PFSK-1 (cell line): Measurements from ENCODE around the gene OGA.

Experiments used
- FOXP2 ChIP-seq: optimal IDR thresholded peaks from 2 replicates; pipeline ENCODE3; 2011; ENCODE audit warnings: borderline replicate concordance, control low read depth, inconsistent platforms; ENCODE audit not compliant: insufficient read depth; ENCODE audit errors: extremely low read length, extremely low read depth
- POLR2AphosphoS5 ChIP-seq: IDR thresholded peaks from 2 replicates; pipeline ENCODE4 v1.6.1; 2012; ENCODE audit warnings: low read depth, mild to moderate bottlenecking, control low read depth, low read length, moderate library complexity
- REST ChIP-seq, 2 experiments: IDR thresholded peaks; 2 replicates each; pipeline versions ENCODE4 v1.6.1 to v1.8.0; 2011 to 2012; ENCODE audit warnings: low read depth in 2 of 2, low read length in 2 of 2, control low read depth in 1 of 2, inconsistent platforms in 1 of 2, mild to moderate bottlenecking in 1 of 2, moderate library complexity in 1 of 2; ENCODE audit not compliant: insufficient read depth in 1 of 2
- SIN3A ChIP-seq: IDR thresholded peaks from 2 replicates; pipeline ENCODE4 v1.6.1; 2012; ENCODE audit warnings: mild to moderate bottlenecking, low read length, moderate library complexity, borderline replicate concordance; ENCODE audit not compliant: insufficient read depth
- TAF1 ChIP-seq: IDR thresholded peaks from 2 replicates; pipeline ENCODE4 v1.6.1; 2012; ENCODE audit warnings: low read length, control low read depth, borderline replicate concordance; ENCODE audit not compliant: insufficient read depth

Gene OGA

GRCh38 chr10:101760510-101760909, 57.7 kb downstream of the OGA start:
- TF ChIP-seq FOXP2 (no peak), POLR2AphosphoS5 (no peak), SIN3A (no peak), REST (IDR thresholded peaks at IDR 0.05; ENCODE audit: insufficient read depth in 1 of 2, low read depth in 2 of 2, low read length in 2 of 2) (no peak), TAF1 (no peak)

- no peak for TF ChIP-seq FOXP2
- no peak for TF ChIP-seq TAF1
- no peak for TF ChIP-seq REST (IDR thresholded peaks at IDR 0.05; ENCODE audit: insufficient read depth in 1 of 2, low read depth in 2 of 2, low read length in 2 of 2)
- TF ChIP-seq POLR2AphosphoS5 = no peak
- TF ChIP-seq SIN3A = no peak
These were observed 58.7 kb downstream of the OGA start for GRCh38 chr10:101759309-101760247.

- TF ChIP-seq SIN3A = no peak
- no peak for TF ChIP-seq POLR2AphosphoS5
- TF ChIP-seq REST (IDR thresholded peaks at IDR 0.05; ENCODE audit: insufficient read depth in 1 of 2, low read depth in 2 of 2, low read length in 2 of 2) = no peak
- no peak for TF ChIP-seq TAF1
- TF ChIP-seq FOXP2 = no peak
These were observed 59.4 kb downstream of the OGA start for GRCh38 chr10:101758858-101759257.

- TF ChIP-seq SIN3A (no peak), FOXP2 (no peak), TAF1 (no peak), REST (IDR thresholded peaks at IDR 0.05; ENCODE audit: insufficient read depth in 1 of 2, low read depth in 2 of 2, low read length in 2 of 2) (no peak), POLR2AphosphoS5 (no peak)
These were observed 66.0 kb downstream of the OGA start for GRCh38 chr10:101752241-101752640.
